Measurements from ENCODE around the gene CAPG.

CAPG gene

GRCh38 chr2:85439025-85439472 lies 28.9 kb upstream of the CAPG start:
- FAIRE-seq (no peak), DNase-seq (ENCODE audit: low spot score) (no peak)

- DNase-seq (ENCODE audit: low spot score): no peak
- no peak for FAIRE-seq
These were observed 28.2 kb upstream of the CAPG start for GRCh38 chr2:85438201-85439024.

GRCh38 chr2:85437488-85438200 lies 27.5 kb upstream of the CAPG start:
- FAIRE-seq (no peak), DNase-seq (ENCODE audit: low spot score) (peak; percentile 66)

- FAIRE-seq: no peak
These were observed 26.8 kb upstream of the CAPG start for GRCh38 chr2:85436836-85437487.

GRCh38 chr2:85435981-85436835 lies 26.0 kb upstream of the CAPG start:
- FAIRE-seq: no peak

More at GRCh38 chr2:85436836-85437487, 26.8 kb upstream of the CAPG start:
- no peak for DNase-seq (ENCODE audit: low spot score)

GRCh38 chr2:85435220-85435958 lies 25.2 kb upstream of the CAPG start:
- DNase-seq (ENCODE audit: low spot score) (no peak), FAIRE-seq (no peak)

More at GRCh38 chr2:85435981-85436835, 26.0 kb upstream of the CAPG start:
- no peak for DNase-seq (ENCODE audit: low spot score)

GRCh38 chr2:85434696-85435095 lies 24.5 kb upstream of the CAPG start:
- FAIRE-seq (no peak), DNase-seq (ENCODE audit: low spot score) (no peak)

- DNase-seq (ENCODE audit: low spot score) (no peak), FAIRE-seq (no peak)
These were observed 23.4 kb upstream of the CAPG start for GRCh38 chr2:85433511-85434089.

- FAIRE-seq (no peak), DNase-seq (ENCODE audit: low spot score) (no peak)
These were observed 21.5 kb upstream of the CAPG start for GRCh38 chr2:85431570-85432205.

GRCh38 chr2:85430752-85431569 lies 20.8 kb upstream of the CAPG start:
- DNase-seq (ENCODE audit: low spot score) (no peak), FAIRE-seq (no peak)

GRCh38 chr2:85429924-85430289 lies 19.7 kb upstream of the CAPG start:
- no peak for DNase-seq (ENCODE audit: low spot score)
- FAIRE-seq: no peak

GRCh38 chr2:85429213-85429923 lies 19.2 kb upstream of the CAPG start:
- DNase-seq (ENCODE audit: low spot score): no peak
- FAIRE-seq: no peak

GRCh38 chr2:85428343-85428881 lies 18.2 kb upstream of the CAPG start:
- FAIRE-seq: no peak
- DNase-seq (ENCODE audit: low spot score): no peak

GRCh38 chr2:85427300-85427835 lies 17.2 kb upstream of the CAPG start:
- DNase-seq (ENCODE audit: low spot score) (no peak), FAIRE-seq (no peak)

GRCh38 chr2:85425588-85425987 lies 15.4 kb upstream of the CAPG start:
- FAIRE-seq (no peak), DNase-seq (ENCODE audit: low spot score) (no peak)

- FAIRE-seq (no peak), DNase-seq (ENCODE audit: low spot score) (no peak)
These were observed 13.4 kb upstream of the CAPG start for GRCh38 chr2:85423525-85423924.

GRCh38 chr2:85422072-85422457 lies 11.9 kb upstream of the CAPG start:
- no peak for FAIRE-seq
- DNase-seq (ENCODE audit: low spot score): no peak

All from urothelium cell line (cell line).